Tibial nerve (tissue), 4 donors: Measurements from ENCODE around the gene THEM4. TPM values are rescaled to one million over a fixed set of nuclear protein-coding genes. Genes with fewer than 3 reads are reported as not detected.

Experiments
- DNase-seq, 2 donors: peaks; one replicate each; pipeline ENCODE4 v3.0.0-alpha.2; 2019; ENCODE audit warnings: low spot score in 2 of 2
- H3K27ac ChIP-seq, 4 donors: fragments of 200-600 bp; sonication (generic) in 3 of 4; one replicate each; pipeline ENCODE4 v1.5.1; 2017 to 2019; ENCODE audit warnings: mild to moderate bottlenecking in 1 of 4
- H3K27me3 ChIP-seq, 2 donors: fragments of 200-600 bp; sonication (generic) in 1 of 2; one replicate each; pipeline versions ENCODE4 v1.5.1 to v1.6.0; 2017 to 2019
- H3K36me3 ChIP-seq, 3 donors: fragments of 200-600 bp; sonication (generic); one replicate each; pipeline ENCODE4 v1.5.1; 2018 to 2019
- H3K4me1 ChIP-seq, 4 donors: fragments of 200-600 bp; sonication (generic) in 3 of 4; one replicate each; pipeline ENCODE4 v1.5.1; 2017 to 2019
- H3K4me3 ChIP-seq, 4 donors: fragments of 200-600 bp; sonication (generic) in 3 of 4; one replicate each; pipeline ENCODE4 v1.5.1; 2017 to 2019; ENCODE audit warnings: mild to moderate bottlenecking in 1 of 4, moderate library complexity in 1 of 4
- H3K9me3 ChIP-seq, 4 donors: fragments of 200-600 bp; sonication (generic) in 3 of 4; one replicate each; pipeline ENCODE4 v1.5.1; 2017 to 2019
- EP300 ChIP-seq, 2 donors: sonication (generic); formaldehyde crosslinking; IDR thresholded peaks; one replicate each; pipeline ENCODE4 v1.6.1; 2017; ENCODE audit warnings: antibody characterized with exemption in 2 of 2, mild to moderate bottlenecking in 1 of 2
- POLR2A ChIP-seq, 2 donors: fragments of 450-650 bp; IDR thresholded peaks; one replicate each; pipeline ENCODE4 v1.6.1; 2017; ENCODE audit warnings: antibody characterized with exemption in 2 of 2, mild to moderate bottlenecking in 2 of 2, moderate library complexity in 2 of 2
- WGBS, 2 donors: methylation state at CpG; one replicate each; pipeline ENCODE4 v1.1.5; 2018; 5-methylcytosine and 5-hydroxymethylcytosine counted together
- total RNA-seq, 4 donors: library from RNA; depleted of rRNA; stranded (reverse); fragments of >200 nt; gene quantifications; one replicate each; pipeline ENCODE4 v1.1.0, GENCODE V29; 2016
- TF ChIP-seq, protein P1 (sequence below), 5 experiments: fragments of 200-600 bp in 3 of 5; fragments of 450-650 bp in 2 of 5; sonication (generic) in 3 of 5; IDR thresholded peaks; one replicate each; pipeline ENCODE4 v1.5.1; 2016 to 2019; ENCODE audit warnings: antibody characterized with exemption in 5 of 5, mild to moderate bottlenecking in 3 of 5, moderate library complexity in 2 of 5

The THEM4 gene
- total RNA-seq, 4 donors from 2014 or later: 17.7 to 48.6 (median 32.3) TPM

- no peaks in the 10 kb centered on the region for H3K27me3 ChIP-seq
- no peak overlapping the region for H3K4me3 ChIP-seq
- H3K9me3 ChIP-seq: no peaks in the 10 kb centered on the region
- no peak overlapping the region for H3K27ac ChIP-seq
- TF ChIP-seq, protein P1, sequence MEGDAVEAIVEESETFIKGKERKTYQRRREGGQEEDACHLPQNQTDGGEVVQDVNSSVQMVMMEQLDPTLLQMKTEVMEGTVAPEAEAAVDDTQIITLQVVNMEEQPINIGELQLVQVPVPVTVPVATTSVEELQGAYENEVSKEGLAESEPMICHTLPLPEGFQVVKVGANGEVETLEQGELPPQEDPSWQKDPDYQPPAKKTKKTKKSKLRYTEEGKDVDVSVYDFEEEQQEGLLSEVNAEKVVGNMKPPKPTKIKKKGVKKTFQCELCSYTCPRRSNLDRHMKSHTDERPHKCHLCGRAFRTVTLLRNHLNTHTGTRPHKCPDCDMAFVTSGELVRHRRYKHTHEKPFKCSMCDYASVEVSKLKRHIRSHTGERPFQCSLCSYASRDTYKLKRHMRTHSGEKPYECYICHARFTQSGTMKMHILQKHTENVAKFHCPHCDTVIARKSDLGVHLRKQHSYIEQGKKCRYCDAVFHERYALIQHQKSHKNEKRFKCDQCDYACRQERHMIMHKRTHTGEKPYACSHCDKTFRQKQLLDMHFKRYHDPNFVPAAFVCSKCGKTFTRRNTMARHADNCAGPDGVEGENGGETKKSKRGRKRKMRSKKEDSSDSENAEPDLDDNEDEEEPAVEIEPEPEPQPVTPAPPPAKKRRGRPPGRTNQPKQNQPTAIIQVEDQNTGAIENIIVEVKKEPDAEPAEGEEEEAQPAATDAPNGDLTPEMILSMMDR (IDR thresholded peaks at IDR 0.05): no peak
- no peak for TF ChIP-seq EP300 (IDR thresholded peaks at IDR 0.05)
- TF ChIP-seq POLR2A (IDR thresholded peaks at IDR 0.05): no peak
- DNase-seq: no peak
- no peaks in the 10 kb centered on the region for H3K36me3 ChIP-seq
- WGBS, 2 donors: 79 to 80% methylated on average over 6 of the region's 6 CpGs
- H3K4me1 ChIP-seq: no peaks in the 10 kb centered on the region
These were observed 9.7 kb upstream of the THEM4 start for GRCh38 chr1:151918819-151919610.

DNA sequence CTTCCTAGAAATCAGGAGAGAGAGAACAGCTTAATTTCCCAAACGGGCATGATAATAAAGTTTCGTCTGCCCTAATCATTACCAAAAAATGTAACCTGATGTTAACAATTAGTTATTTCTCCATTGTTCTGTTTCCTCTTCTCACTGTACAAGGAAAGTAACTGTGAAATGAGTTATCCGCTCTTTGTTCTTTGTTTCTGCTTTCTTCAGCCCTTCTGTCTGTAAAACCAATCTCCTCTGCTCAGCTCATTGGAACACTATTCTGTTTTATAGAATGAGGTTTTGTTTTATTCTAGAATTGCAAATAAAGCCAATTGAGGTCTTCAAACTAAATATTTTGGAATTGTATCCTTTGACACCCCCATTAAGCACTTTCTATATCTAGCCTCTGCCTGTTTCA lies 8.8 kb upstream of the THEM4 start:
- Histone ChIP-seq H3K9me3 (no peaks in the 10 kb centered on the region), H3K4me1 (no peaks in the 10 kb centered on the region), H3K4me3 (no peak overlapping the region), H3K36me3 (no peaks in the 10 kb centered on the region), H3K27ac (peak overlapping the region in 1 of 4 donors; percentile 2), H3K27me3 (no peaks in the 10 kb centered on the region)
- DNase-seq: no peak
- TF ChIP-seq POLR2A (IDR thresholded peaks at IDR 0.05) (no peak), EP300 (IDR thresholded peaks at IDR 0.05) (no peak)
- TF ChIP-seq, protein P1 (IDR thresholded peaks at IDR 0.05): no peak
- 53 to 55% methylated on average over 3 of the region's 3 CpGs for WGBS, 2 donors

GRCh38 chr1:151916726-151917370 lies 7.5 kb upstream of the THEM4 start:
- WGBS, 2 donors: 73 to 76% methylated on average over 7 of the region's 7 CpGs
- DNase-seq: no peak
- no peak overlapping the region for H3K27ac ChIP-seq
- TF ChIP-seq EP300 (IDR thresholded peaks at IDR 0.05) (no peak), POLR2A (IDR thresholded peaks at IDR 0.05) (no peak)
- TF ChIP-seq, protein P1 (IDR thresholded peaks at IDR 0.05): no peak
- H3K4me3 ChIP-seq: no peak overlapping the region
- no peaks in the 10 kb centered on the region for H3K27me3 ChIP-seq
- H3K4me1 ChIP-seq: no peaks in the 10 kb centered on the region
- H3K9me3 ChIP-seq: no peaks in the 10 kb centered on the region
- no peaks in the 10 kb centered on the region for H3K36me3 ChIP-seq

DNA sequence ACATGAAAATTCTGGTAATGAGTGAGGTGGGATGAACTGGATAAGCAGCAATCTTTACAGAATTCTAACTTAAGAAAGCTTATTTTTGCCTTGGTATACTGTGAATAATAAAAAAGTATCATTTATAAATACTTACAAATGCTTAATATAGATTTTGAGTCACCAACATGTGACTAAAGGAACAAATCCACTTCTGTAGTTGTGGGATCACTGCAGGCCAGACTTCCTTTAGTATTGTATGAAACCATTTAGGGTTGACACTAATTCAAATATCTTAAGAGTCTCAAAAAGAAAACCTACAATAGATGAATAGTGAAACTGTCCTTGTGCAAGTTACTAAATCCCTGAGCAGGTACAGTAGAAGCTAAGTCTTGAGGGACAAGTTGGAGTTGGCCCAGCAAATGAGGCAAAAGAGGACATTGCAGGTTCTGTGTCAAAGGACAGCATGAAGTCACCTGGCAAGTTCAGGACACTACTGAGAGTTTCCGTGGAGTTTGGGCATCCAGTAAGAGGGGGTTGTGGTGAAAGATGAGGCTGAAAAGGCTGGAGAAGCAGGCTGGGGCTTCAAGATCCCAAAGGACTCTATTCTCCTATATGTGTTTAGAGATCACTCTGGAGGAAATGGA lies 5.9 kb upstream of the THEM4 start:
- whole genome bisulfite sequencing, 2 donors: 45% methylated on average over 1 of the region's 1 CpG
- DNase-seq: no peak
- Histone ChIP-seq H3K9me3 (no peaks in the 10 kb centered on the region), H3K4me1 (peaks cover 0 to 5% (median 2%) of the 10 kb centered on the region in 4 donors), H3K4me3 (no peak overlapping the region), H3K36me3 (no peaks in the 10 kb centered on the region), H3K27me3 (no peaks in the 10 kb centered on the region), H3K27ac (no peak overlapping the region)
- TF ChIP-seq, protein P1 (IDR thresholded peaks at IDR 0.05): no peak
- TF ChIP-seq EP300 (IDR thresholded peaks at IDR 0.05): no peak
- TF ChIP-seq POLR2A (IDR thresholded peaks at IDR 0.05): no peak

GRCh38 chr1:151914076-151914475 lies 4.8 kb upstream of the THEM4 start:
- no peak overlapping the region for H3K4me3 ChIP-seq
- peaks cover 0 to 9% (median 2%) of the 10 kb centered on the region in 4 donors for H3K4me1 ChIP-seq
- H3K27ac ChIP-seq: no peak overlapping the region
- H3K27me3 ChIP-seq: no peaks in the 10 kb centered on the region
- DNase-seq: no peak
- TF ChIP-seq, protein P1 (IDR thresholded peaks at IDR 0.05): no peak
- no peak for TF ChIP-seq POLR2A (IDR thresholded peaks at IDR 0.05)
- no peak for TF ChIP-seq EP300 (IDR thresholded peaks at IDR 0.05)
- no peaks in the 10 kb centered on the region for H3K9me3 ChIP-seq
- H3K36me3 ChIP-seq: no peaks in the 10 kb centered on the region
- 69 to 74% methylated on average over 2 of the region's 2 CpGs for WGBS, 2 donors
